HG03097 (cell line): ENCODE measurements around the gene INVS.

Source experiments
- ATAC-seq: cut with Tn5 transposase; IDR thresholded peaks from one replicate; pipeline ENCODE4 v1.9.1; 2021; ENCODE audit not compliant: unreplicated experiment, low FRiP score

INVS gene

GRCh38 chr9:100240512-100240911 is 141.5 kb downstream of the INVS start:
- no peak for ATAC-seq

- ATAC-seq, result no peak
Measured at GRCh38 chr9:100267211-100267610, 168.2 kb downstream of the INVS start.

GRCh38 chr9:100268271-100268670 is 169.2 kb downstream of the INVS start:
- ATAC-seq, result no peak

GRCh38 chr9:100269656-100270055 is 170.6 kb downstream of the INVS start:
- ATAC-seq, result no peak

GRCh38 chr9:100277166-100277979 is 178.3 kb downstream of the INVS start:
- no peak for ATAC-seq

GRCh38 chr9:100281066-100281465 is 182.0 kb downstream of the INVS start:
- no peak for ATAC-seq

GRCh38 chr9:100281676-100282387 is 182.8 kb downstream of the INVS start:
- ATAC-seq, result no peak

- ATAC-seq, result no peak
Measured at GRCh38 chr9:100282388-100282719, 183.3 kb downstream of the INVS start.

- no peak for ATAC-seq
Measured at GRCh38 chr9:100284247-100284646, 185.2 kb downstream of the INVS start.

- no peak for ATAC-seq
Measured at GRCh38 chr9:100285080-100285479, 186.0 kb downstream of the INVS start.

GRCh38 chr9:100285601-100286000 is 186.6 kb downstream of the INVS start:
- no peak for ATAC-seq

- ATAC-seq, result no peak
Measured at GRCh38 chr9:100286257-100286656, 187.2 kb downstream of the INVS start.

GRCh38 chr9:100287186-100287585 is 188.1 kb downstream of the INVS start:
- ATAC-seq, result no peak

- ATAC-seq, result no peak
Measured at GRCh38 chr9:100290714-100291113, 191.7 kb downstream of the INVS start.

- no peak for ATAC-seq
Measured at GRCh38 chr9:100292414-100292813, 193.4 kb downstream of the INVS start.

GRCh38 chr9:100294341-100294740 is 195.3 kb downstream of the INVS start:
- ATAC-seq, result no peak

GRCh38 chr9:100294806-100295205 is 195.8 kb downstream of the INVS start:
- no peak for ATAC-seq

- no peak for ATAC-seq
Measured at GRCh38 chr9:100295240-100295639, 196.2 kb downstream of the INVS start.

- ATAC-seq, result no peak
Measured at GRCh38 chr9:100296407-100296806, 197.4 kb downstream of the INVS start.

- no peak for ATAC-seq
Measured at GRCh38 chr9:100298378-100298777, 199.3 kb downstream of the INVS start.

- ATAC-seq, result no peak
Measured at GRCh38 chr9:100303747-100304146, 204.7 kb downstream of the INVS start.

GRCh38 chr9:100306283-100306682 is 207.2 kb downstream of the INVS start:
- no peak for ATAC-seq
